Fibroblast of skin of left quadriceps (primary cell): ENCODE results near the gene WFS1.

Source experiments
- DNase-seq, 2 experiments: peaks; one replicate each; pipeline ENCODE4 v3.0.0-alpha.2; 2013; ENCODE audit warnings: low read depth in 2 of 2

WFS1 gene

GRCh38 chr4:6280365-6280996 lies 10.8 kb downstream of the WFS1 start:
- DNase-seq: no peak

GRCh38 chr4:6281436-6282313 lies 12.0 kb downstream of the WFS1 start:
- no peak for DNase-seq

GRCh38 chr4:6282314-6282771 lies 12.7 kb downstream of the WFS1 start:
- no peak for DNase-seq

GRCh38 chr4:6283282-6283681 lies 13.6 kb downstream of the WFS1 start:
- no peak for DNase-seq

GRCh38 chr4:6287017-6287788 lies 17.6 kb downstream of the WFS1 start:
- DNase-seq: no peak

- no peak for DNase-seq
These were observed 18.7 kb downstream of the WFS1 start for GRCh38 chr4:6288342-6288741.

- no peak for DNase-seq
These were observed 19.2 kb downstream of the WFS1 start for GRCh38 chr4:6288871-6289270.

GRCh38 chr4:6290256-6290655 lies 20.6 kb downstream of the WFS1 start:
- no peak for DNase-seq

GRCh38 chr4:6290769-6291547 lies 21.3 kb downstream of the WFS1 start:
- no peak for DNase-seq

GRCh38 chr4:6291784-6292297 lies 22.2 kb downstream of the WFS1 start:
- DNase-seq: no peak

GRCh38 chr4:6292376-6293096 lies 22.9 kb downstream of the WFS1 start:
- no peak for DNase-seq

GRCh38 chr4:6293097-6293445 lies 23.4 kb downstream of the WFS1 start:
- DNase-seq: no peak

- no peak for DNase-seq
These were observed 24.0 kb downstream of the WFS1 start for GRCh38 chr4:6293661-6294060.

GRCh38 chr4:6294705-6295421 lies 25.2 kb downstream of the WFS1 start:
- no peak for DNase-seq

- DNase-seq: no peak
These were observed 25.8 kb downstream of the WFS1 start for GRCh38 chr4:6295495-6295894.

- no peak for DNase-seq
These were observed 26.4 kb downstream of the WFS1 start for GRCh38 chr4:6296026-6296425.

- no peak for DNase-seq
These were observed 27.7 kb downstream of the WFS1 start for GRCh38 chr4:6297266-6297815.

GRCh38 chr4:6298035-6298434 lies 28.4 kb downstream of the WFS1 start:
- DNase-seq: no peak

GRCh38 chr4:6298852-6299251 lies 29.2 kb downstream of the WFS1 start:
- no peak for DNase-seq

GRCh38 chr4:6299875-6300274 lies 30.2 kb downstream of the WFS1 start:
- DNase-seq: no peak
